ENCODE data around the gene SNN. TPM values are rescaled to one million over a fixed set of nuclear protein-coding genes. Genes with fewer than 3 reads are reported as not detected.
A peak's percentile ranks its signal among the peaks of the same experiment; 100 is the strongest.

The SNN gene
- total RNA-seq, 1 donor from 2014 or later: 23.4 TPM

DNA sequence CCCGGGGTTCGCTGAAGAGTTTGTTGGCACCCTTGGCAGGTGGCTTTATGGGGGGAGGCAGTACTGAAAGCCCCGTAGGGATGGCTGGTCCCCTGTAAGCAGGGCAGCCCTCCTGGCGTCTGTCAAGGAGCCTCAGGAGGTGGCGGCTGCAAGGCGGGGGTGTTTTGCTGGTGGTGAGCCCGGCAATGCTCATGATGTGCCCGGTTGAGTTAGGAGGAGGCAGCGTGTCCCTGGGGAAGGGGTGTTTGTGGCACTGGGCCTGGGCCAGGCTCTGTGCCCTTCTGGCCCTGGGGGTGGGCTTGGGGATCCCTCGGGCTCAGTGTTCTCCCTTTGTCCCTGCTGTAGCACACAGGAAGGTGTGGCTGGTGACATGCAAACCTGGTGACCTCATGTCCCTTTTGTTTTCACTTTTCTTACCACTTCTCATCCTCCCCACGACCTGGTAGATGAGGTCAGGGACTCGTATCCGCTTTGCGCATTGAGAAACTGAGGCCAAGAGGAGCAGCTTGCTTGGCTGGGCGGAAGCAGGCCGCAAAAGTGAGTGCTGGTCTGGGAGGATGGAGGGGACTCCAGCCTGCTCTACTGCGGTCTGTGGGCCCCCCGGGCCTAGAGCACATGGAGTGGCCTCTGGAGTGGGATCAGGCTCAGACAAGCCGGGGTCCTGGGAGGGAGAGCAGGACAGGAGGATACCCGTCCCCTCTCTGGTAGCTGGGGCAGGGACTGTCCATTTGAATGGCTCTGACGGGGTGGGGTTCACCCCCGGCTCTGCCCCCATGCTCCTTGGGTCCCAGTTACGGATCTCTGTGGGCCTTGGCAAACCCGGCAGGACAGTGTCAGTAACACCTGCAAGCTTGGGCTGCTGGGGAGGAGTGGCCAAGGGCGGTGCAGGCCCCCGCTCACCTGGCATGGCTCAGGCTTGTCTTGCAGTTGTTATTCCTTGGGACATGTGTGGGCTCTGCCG, 2.2 kb downstream of the SNN start:
- no peak for DNase-seq (ENCODE audit: extremely low spot score, unreplicated experiment)
- peaks cover 34% of the 10 kb centered on the region for H3K4me1 Mint-ChIP-seq (ENCODE audit: unreplicated experiment)
- H3K27ac Mint-ChIP-seq (ENCODE audit: unreplicated experiment): no peak overlapping the region

DNA sequence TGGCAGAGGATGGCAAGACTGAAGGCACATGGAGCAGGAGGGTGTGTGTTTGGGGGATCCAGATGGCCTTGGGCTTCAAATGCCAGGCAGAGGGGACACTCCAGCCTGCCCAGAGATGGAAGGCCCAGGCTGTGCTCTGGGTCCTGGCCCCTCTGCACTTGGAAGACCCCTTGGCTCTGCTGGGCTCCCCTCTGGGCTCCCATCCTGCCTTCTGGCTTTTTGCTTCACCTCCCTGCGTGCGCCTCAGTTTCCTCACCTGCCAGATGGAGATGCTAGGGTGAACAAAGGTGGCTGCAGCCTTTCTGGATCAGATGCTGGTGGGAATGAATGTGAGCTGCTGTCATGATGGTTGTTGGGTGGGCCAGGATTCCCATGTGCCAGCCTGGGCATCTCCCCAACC, 3.0 kb downstream of the SNN start:
- H3K27me3 Mint-ChIP-seq (ENCODE audit: unreplicated experiment): no peaks in the 10 kb centered on the region
- no peak for DNase-seq (ENCODE audit: extremely low spot score, unreplicated experiment)
- peaks cover 35% of the 10 kb centered on the region for H3K4me1 Mint-ChIP-seq (ENCODE audit: unreplicated experiment)
- H3K4me3 Mint-ChIP-seq (ENCODE audit: unreplicated experiment): no peak overlapping the region
- H3K27ac Mint-ChIP-seq (ENCODE audit: unreplicated experiment): no peak overlapping the region
- peaks cover 6% of the 10 kb centered on the region for H3K36me3 Mint-ChIP-seq (ENCODE audit: unreplicated experiment)
- H3K9me3 Mint-ChIP-seq (ENCODE audit: unreplicated experiment): no peaks in the 10 kb centered on the region
- TF ChIP-seq, protein P1, sequence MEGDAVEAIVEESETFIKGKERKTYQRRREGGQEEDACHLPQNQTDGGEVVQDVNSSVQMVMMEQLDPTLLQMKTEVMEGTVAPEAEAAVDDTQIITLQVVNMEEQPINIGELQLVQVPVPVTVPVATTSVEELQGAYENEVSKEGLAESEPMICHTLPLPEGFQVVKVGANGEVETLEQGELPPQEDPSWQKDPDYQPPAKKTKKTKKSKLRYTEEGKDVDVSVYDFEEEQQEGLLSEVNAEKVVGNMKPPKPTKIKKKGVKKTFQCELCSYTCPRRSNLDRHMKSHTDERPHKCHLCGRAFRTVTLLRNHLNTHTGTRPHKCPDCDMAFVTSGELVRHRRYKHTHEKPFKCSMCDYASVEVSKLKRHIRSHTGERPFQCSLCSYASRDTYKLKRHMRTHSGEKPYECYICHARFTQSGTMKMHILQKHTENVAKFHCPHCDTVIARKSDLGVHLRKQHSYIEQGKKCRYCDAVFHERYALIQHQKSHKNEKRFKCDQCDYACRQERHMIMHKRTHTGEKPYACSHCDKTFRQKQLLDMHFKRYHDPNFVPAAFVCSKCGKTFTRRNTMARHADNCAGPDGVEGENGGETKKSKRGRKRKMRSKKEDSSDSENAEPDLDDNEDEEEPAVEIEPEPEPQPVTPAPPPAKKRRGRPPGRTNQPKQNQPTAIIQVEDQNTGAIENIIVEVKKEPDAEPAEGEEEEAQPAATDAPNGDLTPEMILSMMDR (IDR thresholded peaks at IDR 0.05): no peak

More for the DNA sequence above, 2.2 kb downstream of the SNN start:
- TF ChIP-seq, protein P1 (IDR thresholded peaks at IDR 0.05): no peak
- Mint-ChIP-seq H3K9me3 (ENCODE audit: unreplicated experiment) (no peaks in the 10 kb centered on the region), H3K36me3 (ENCODE audit: unreplicated experiment) (peaks cover 3% of the 10 kb centered on the region), H3K4me3 (ENCODE audit: unreplicated experiment) (peak overlapping the region; percentile 72), H3K27me3 (ENCODE audit: unreplicated experiment) (no peaks in the 10 kb centered on the region)

DNA sequence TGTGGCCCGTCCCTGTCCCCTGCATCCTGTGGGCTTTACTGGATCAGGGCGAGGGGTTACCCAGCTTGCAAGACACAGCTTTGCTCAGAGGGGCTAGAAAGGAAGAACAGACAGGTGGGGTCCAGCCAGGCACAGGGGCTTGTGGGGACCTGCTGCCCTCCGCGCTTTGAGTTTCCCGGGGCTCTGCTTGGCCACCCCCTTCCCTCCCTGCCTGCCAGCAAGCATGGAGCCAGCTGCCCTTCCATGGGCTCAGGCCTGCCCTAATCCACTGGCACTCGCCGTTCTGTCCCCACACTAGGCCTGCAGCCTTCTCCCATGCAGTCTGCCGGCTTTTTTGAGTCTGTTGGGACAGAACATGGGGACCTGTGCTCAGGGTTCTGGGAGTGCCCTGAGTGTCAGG, 3.4 kb downstream of the SNN start:
- no peak for DNase-seq (ENCODE audit: extremely low spot score, unreplicated experiment)
- Mint-ChIP-seq H3K9me3 (ENCODE audit: unreplicated experiment) (no peaks in the 10 kb centered on the region), H3K4me1 (ENCODE audit: unreplicated experiment) (peaks cover 35% of the 10 kb centered on the region), H3K36me3 (ENCODE audit: unreplicated experiment) (peaks cover 6% of the 10 kb centered on the region), H3K27me3 (ENCODE audit: unreplicated experiment) (no peaks in the 10 kb centered on the region), H3K27ac (ENCODE audit: unreplicated experiment) (no peak overlapping the region), H3K4me3 (ENCODE audit: unreplicated experiment) (no peak overlapping the region)
- TF ChIP-seq, protein P1 (IDR thresholded peaks at IDR 0.05): no peak

DNA sequence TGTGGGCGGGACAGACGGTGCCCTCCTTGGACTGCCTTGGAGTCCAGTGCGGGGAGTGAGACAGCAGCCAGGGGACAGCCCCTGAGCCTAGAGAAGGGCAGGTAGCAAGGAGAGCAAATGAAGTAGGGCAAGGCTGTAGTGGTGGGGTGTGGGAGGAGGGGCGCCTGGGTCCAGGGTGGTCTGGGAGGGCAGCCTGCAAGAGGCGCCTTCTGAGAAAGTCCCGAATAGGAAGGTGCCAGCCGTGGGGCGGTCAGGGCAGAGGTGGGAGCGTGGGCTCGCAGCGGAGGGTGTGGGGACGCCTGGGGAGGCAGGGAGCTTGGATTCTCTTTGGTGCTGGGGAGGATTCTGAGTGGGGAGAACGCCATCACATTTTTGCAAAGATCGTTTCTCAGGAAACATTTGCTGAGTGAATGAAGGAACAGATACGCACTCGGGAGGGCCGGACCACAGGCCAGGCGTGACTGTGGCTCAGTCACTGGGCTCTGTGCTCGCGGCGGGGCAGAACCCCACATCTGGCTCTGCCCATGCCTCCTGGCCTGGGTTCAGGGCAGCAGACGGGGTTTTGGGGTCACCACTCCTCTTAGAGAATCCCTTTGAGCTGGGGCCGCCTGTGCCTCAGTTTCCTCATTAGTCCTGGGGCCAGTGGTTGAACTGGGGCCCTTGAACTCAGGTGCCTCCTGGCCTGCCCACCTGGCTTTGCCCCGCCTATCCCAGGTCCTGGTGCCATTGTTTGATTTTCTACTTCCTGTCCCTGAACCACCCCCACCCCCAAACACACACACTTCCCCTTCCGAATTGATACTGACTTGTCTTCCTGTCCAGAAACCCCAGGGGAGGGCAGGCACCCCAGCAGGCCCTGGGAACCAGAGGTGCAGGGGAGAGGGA, 4.2 kb downstream of the SNN start:
- Mint-ChIP-seq H3K9me3 (ENCODE audit: unreplicated experiment) (no peaks in the 10 kb centered on the region), H3K36me3 (ENCODE audit: unreplicated experiment) (peaks cover 8% of the 10 kb centered on the region), H3K4me3 (ENCODE audit: unreplicated experiment) (no peak overlapping the region), H3K27ac (ENCODE audit: unreplicated experiment) (no peak overlapping the region), H3K27me3 (ENCODE audit: unreplicated experiment) (no peaks in the 10 kb centered on the region), H3K4me1 (ENCODE audit: unreplicated experiment) (peaks cover 34% of the 10 kb centered on the region)
- DNase-seq (ENCODE audit: extremely low spot score, unreplicated experiment): no peak
- TF ChIP-seq, protein P1 (IDR thresholded peaks at IDR 0.05): no peak

All from osteocyte (in vitro differentiated cells).